ENCODE data around the gene CGNL1.

DNA sequence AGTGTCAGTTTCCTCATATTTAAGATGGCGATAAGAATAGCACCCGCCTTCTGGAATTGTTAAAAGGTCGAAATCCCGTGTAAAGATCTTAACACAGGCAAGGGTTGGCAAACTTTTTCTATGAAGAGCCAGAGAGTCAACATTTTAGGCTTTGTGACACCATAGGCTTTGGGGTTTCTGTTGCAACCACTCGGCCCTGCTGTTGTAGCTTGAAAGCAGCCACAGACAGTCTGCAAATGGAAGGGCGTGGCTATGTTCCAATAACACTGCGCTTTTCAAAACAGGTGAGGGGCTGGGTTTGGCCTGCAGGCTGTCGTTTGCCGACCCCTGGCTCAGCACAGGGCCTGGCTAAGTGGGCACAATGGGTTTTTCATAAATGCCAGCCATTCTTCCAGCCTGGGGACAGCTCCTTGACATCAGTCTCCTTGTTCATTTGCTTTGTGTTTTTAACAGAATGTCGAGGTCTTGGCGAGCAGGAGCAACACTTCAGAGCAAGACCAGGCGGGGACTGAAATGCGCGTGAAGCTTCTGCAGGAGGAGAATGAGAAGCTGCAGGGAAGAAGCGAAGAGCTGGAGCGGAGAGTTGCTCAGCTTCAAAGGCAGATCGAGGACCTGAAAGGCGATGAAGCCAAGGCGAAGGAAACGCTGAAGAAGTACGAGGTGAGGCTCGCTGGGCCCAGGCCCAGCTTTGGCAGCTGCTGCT is 140.2 kb downstream of the CGNL1 start:
- TF ChIP-seq CTCF (tag by site-specific recombination; IDR thresholded peaks at IDR 0.05) (no peak), PATZ1 (tag by site-specific recombination; IDR thresholded peaks at IDR 0.05) (no peak), ZNF561 (tag by site-specific recombination; IDR thresholded peaks at IDR 0.05; ENCODE audit: borderline replicate concordance) (no peak), WT1 (tag by site-specific recombination; IDR thresholded peaks at IDR 0.05) (no peak), REST (tag by site-specific recombination; IDR thresholded peaks at IDR 0.05) (no peak), ZNF610 (tag by site-specific recombination; IDR thresholded peaks at IDR 0.05; ENCODE audit: borderline replicate concordance) (no peak), ZNF174 (tag by site-specific recombination; IDR thresholded peaks at IDR 0.05) (no peak), ZNF140 (tag by site-specific recombination; IDR thresholded peaks at IDR 0.05) (no peak), PBX3 (CRISPR knock-in tag; IDR thresholded peaks at IDR 0.05) (no peak)
- TF ChIP-seq, protein P1, sequence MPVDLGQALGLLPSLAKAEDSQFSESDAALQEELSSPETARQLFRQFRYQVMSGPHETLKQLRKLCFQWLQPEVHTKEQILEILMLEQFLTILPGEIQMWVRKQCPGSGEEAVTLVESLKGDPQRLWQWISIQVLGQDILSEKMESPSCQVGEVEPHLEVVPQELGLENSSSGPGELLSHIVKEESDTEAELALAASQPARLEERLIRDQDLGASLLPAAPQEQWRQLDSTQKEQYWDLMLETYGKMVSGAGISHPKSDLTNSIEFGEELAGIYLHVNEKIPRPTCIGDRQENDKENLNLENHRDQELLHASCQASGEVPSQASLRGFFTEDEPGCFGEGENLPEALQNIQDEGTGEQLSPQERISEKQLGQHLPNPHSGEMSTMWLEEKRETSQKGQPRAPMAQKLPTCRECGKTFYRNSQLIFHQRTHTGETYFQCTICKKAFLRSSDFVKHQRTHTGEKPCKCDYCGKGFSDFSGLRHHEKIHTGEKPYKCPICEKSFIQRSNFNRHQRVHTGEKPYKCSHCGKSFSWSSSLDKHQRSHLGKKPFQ (tag by site-specific recombination; IDR thresholded peaks at IDR 0.05), result no peak
- TF ChIP-seq, protein P2, sequence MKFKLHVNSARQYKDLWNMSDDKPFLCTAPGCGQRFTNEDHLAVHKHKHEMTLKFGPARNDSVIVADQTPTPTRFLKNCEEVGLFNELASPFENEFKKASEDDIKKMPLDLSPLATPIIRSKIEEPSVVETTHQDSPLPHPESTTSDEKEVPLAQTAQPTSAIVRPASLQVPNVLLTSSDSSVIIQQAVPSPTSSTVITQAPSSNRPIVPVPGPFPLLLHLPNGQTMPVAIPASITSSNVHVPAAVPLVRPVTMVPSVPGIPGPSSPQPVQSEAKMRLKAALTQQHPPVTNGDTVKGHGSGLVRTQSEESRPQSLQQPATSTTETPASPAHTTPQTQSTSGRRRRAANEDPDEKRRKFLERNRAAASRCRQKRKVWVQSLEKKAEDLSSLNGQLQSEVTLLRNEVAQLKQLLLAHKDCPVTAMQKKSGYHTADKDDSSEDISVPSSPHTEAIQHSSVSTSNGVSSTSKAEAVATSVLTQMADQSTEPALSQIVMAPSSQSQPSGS (tag by site-specific recombination; IDR thresholded peaks at IDR 0.05; ENCODE audit: low read depth), result no peak
